ENCODE results near the gene SPSB1.

Gene SPSB1

GRCh38 chr1:9346566-9346965, 53.9 kb downstream of the SPSB1 start:
- peak; percentile 19 for DNase-seq

GRCh38 chr1:9347095-9347850, 54.6 kb downstream of the SPSB1 start:
- DNase-seq = no peak

GRCh38 chr1:9349331-9349851, 56.7 kb downstream of the SPSB1 start:
- DNase-seq = no peak

GRCh38 chr1:9350013-9350908, 57.6 kb downstream of the SPSB1 start:
- DNase-seq = no peak

- no peak for DNase-seq
Measured at GRCh38 chr1:9350960-9351359, 58.3 kb downstream of the SPSB1 start.

- no peak for DNase-seq
Measured at GRCh38 chr1:9351654-9352271, 59.1 kb downstream of the SPSB1 start.

- DNase-seq = no peak
Measured at GRCh38 chr1:9352377-9353134, 59.9 kb downstream of the SPSB1 start.

GRCh38 chr1:9355503-9355902, 62.8 kb downstream of the SPSB1 start:
- no peak for DNase-seq

- DNase-seq = no peak
Measured at GRCh38 chr1:9356021-9356420, 63.3 kb downstream of the SPSB1 start.

- DNase-seq = no peak
Measured at GRCh38 chr1:9356829-9357466, 64.3 kb downstream of the SPSB1 start.

- DNase-seq = no peak
Measured at GRCh38 chr1:9357958-9358357, 65.3 kb downstream of the SPSB1 start.

GRCh38 chr1:9360371-9361064, 67.8 kb downstream of the SPSB1 start:
- no peak for DNase-seq

GRCh38 chr1:9361630-9362260, 69.1 kb downstream of the SPSB1 start:
- no peak for DNase-seq

GRCh38 chr1:9362488-9362887, 69.8 kb downstream of the SPSB1 start:
- no peak for DNase-seq

- no peak for DNase-seq
Measured at GRCh38 chr1:9363061-9363471, 70.4 kb downstream of the SPSB1 start.

GRCh38 chr1:9366298-9366697, 73.6 kb downstream of the SPSB1 start:
- no peak for DNase-seq

GRCh38 chr1:9366943-9367780, 74.5 kb downstream of the SPSB1 start:
- DNase-seq = no peak

- DNase-seq = no peak
Measured at GRCh38 chr1:9367806-9368205, 75.1 kb downstream of the SPSB1 start.

GRCh38 chr1:9368356-9368755, 75.7 kb downstream of the SPSB1 start:
- no peak for DNase-seq
